ENCODE data around the gene HHEX. TPM values are rescaled to one million over a fixed set of nuclear protein-coding genes. Genes with fewer than 3 reads are reported as not detected.
A peak's percentile ranks its signal among the peaks of the same experiment; 100 is the strongest.

HHEX gene
- total and polyA plus RNA-seq, 4 donors: 16.2 to 42.2 (median 34.2) TPM

GRCh38 chr10:92696606-92697383 is 7.0 kb downstream of the HHEX start (continued):
- TF ChIP-seq GABPA (IDR thresholded peaks at IDR 0.05 in 1 of 2, conservative IDR thresholded peaks at IDR 0.05 in 1 of 2) (no peak), YY1 (IDR thresholded peaks at IDR 0.05) (peak; percentile 4), TAF1 (conservative IDR thresholded peaks at IDR 0.05) (no peak), FOXA1 (IDR thresholded peaks at IDR 0.05) (no peak), MAX (IDR thresholded peaks at IDR 0.05) (no peak), ZBTB33 (IDR thresholded peaks at IDR 0.05) (no peak), EGR1 (IDR thresholded peaks at IDR 0.05; ENCODE audit: low read depth in 2 of 2) (no peak)

GRCh38 chr10:92697663-92698511 is 8.1 kb downstream of the HHEX start:
- Histone ChIP-seq H3K9ac (ENCODE audit: low read depth in 1 of 2, low read length in 2 of 2) (peak overlapping the region in 1 of 2 donors; percentile 5), H3K9me3 (ENCODE audit: control insufficient read depth in 4 of 4, low read length in 3 of 4) (no peaks in the 10 kb centered on the region), H3K36me3 (ENCODE audit: control insufficient read depth in 4 of 4, insufficient read depth in 3 of 4, low read depth in 1 of 4, low read length in 3 of 4) (peaks cover 0 to 11% (median 2%) of the 10 kb centered on the region in 4 donors), H3K27me3 (ENCODE audit: control insufficient read depth in 4 of 4, insufficient read depth in 4 of 4, low read length in 3 of 4) (no peaks in the 10 kb centered on the region), H3K4me3 (ENCODE audit: low read depth in 1 of 3, low read length in 3 of 3) (peak overlapping the region in 1 of 3 donors; percentile 28), H3K4me1 (ENCODE audit: control insufficient read depth in 4 of 4, insufficient read depth in 4 of 4, low read length in 3 of 4) (peaks cover 18 to 64% (median 40%) of the 10 kb centered on the region in 4 donors), H3K27ac (ENCODE audit: low read depth in 1 of 2, low read length in 2 of 2) (peak overlapping the region; percentile 91 to 97)
- TF ChIP-seq GABPA (IDR thresholded peaks at IDR 0.05 in 1 of 2, conservative IDR thresholded peaks at IDR 0.05 in 1 of 2) (peak in 1 of 2 donors; percentile 37), TAF1 (conservative IDR thresholded peaks at IDR 0.05) (peak; percentile 46), HNF4A (conservative IDR thresholded peaks at IDR 0.05) (peak; percentile 92 to 93), SP1 (IDR thresholded peaks at IDR 0.05) (peak; percentile 93), NR2F2 (IDR thresholded peaks at IDR 0.05) (no peak), FOXA2 (IDR thresholded peaks at IDR 0.05) (peak; percentile 69), FOXA1 (IDR thresholded peaks at IDR 0.05) (peak; percentile 28), MAX (IDR thresholded peaks at IDR 0.05) (peak; percentile 64), EGR1 (IDR thresholded peaks at IDR 0.05; ENCODE audit: low read depth in 2 of 2) (no peak), YY1 (IDR thresholded peaks at IDR 0.05) (peak; percentile 52), RAD21 (IDR thresholded peaks at IDR 0.05) (peak in 1 of 2 donors; percentile 24), ATF3 (IDR thresholded peaks at IDR 0.05) (peak; percentile 42), JUND (IDR thresholded peaks at IDR 0.05) (peak; percentile 80 to 81), ZBTB33 (IDR thresholded peaks at IDR 0.05) (peak; percentile 82), RXRA (IDR thresholded peaks at IDR 0.05) (peak; percentile 92 to 94), HNF4G (IDR thresholded peaks at IDR 0.05) (peak; percentile 81)
- TF ChIP-seq, protein P1, sequence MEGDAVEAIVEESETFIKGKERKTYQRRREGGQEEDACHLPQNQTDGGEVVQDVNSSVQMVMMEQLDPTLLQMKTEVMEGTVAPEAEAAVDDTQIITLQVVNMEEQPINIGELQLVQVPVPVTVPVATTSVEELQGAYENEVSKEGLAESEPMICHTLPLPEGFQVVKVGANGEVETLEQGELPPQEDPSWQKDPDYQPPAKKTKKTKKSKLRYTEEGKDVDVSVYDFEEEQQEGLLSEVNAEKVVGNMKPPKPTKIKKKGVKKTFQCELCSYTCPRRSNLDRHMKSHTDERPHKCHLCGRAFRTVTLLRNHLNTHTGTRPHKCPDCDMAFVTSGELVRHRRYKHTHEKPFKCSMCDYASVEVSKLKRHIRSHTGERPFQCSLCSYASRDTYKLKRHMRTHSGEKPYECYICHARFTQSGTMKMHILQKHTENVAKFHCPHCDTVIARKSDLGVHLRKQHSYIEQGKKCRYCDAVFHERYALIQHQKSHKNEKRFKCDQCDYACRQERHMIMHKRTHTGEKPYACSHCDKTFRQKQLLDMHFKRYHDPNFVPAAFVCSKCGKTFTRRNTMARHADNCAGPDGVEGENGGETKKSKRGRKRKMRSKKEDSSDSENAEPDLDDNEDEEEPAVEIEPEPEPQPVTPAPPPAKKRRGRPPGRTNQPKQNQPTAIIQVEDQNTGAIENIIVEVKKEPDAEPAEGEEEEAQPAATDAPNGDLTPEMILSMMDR (IDR thresholded peaks at IDR 0.05; ENCODE audit: low read depth, low read length, missing input control): no peak
- TF ChIP-seq, protein P2, sequence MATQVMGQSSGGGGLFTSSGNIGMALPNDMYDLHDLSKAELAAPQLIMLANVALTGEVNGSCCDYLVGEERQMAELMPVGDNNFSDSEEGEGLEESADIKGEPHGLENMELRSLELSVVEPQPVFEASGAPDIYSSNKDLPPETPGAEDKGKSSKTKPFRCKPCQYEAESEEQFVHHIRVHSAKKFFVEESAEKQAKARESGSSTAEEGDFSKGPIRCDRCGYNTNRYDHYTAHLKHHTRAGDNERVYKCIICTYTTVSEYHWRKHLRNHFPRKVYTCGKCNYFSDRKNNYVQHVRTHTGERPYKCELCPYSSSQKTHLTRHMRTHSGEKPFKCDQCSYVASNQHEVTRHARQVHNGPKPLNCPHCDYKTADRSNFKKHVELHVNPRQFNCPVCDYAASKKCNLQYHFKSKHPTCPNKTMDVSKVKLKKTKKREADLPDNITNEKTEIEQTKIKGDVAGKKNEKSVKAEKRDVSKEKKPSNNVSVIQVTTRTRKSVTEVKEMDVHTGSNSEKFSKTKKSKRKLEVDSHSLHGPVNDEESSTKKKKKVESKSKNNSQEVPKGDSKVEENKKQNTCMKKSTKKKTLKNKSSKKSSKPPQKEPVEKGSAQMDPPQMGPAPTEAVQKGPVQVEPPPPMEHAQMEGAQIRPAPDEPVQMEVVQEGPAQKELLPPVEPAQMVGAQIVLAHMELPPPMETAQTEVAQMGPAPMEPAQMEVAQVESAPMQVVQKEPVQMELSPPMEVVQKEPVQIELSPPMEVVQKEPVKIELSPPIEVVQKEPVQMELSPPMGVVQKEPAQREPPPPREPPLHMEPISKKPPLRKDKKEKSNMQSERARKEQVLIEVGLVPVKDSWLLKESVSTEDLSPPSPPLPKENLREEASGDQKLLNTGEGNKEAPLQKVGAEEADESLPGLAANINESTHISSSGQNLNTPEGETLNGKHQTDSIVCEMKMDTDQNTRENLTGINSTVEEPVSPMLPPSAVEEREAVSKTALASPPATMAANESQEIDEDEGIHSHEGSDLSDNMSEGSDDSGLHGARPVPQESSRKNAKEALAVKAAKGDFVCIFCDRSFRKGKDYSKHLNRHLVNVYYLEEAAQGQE (IDR thresholded peaks at IDR 0.05): peak; percentile 80
- no peak for DNase-seq (ENCODE audit: low spot score)
- WGBS: 24% methylated on average over 7 of the region's 7 CpGs
